Adrenal gland (tissue), 5 donors: ENCODE results near the gene DTX2.
"Not testable (repeated sequence)": the region's sequence is repeated elsewhere in the genome, so short reads cannot be mapped to it uniquely, and the experiment has no call there.

Experiments used
- POLR2A ChIP-seq, 2 donors: fragments of 450-650 bp; IDR thresholded peaks; one replicate each; pipeline ENCODE4 v1.6.1; 2017; ENCODE audit warnings: antibody characterized with exemption in 2 of 2, mild to moderate bottlenecking in 2 of 2, moderate library complexity in 1 of 2
- TF ChIP-seq, protein P1 (sequence below), 6 experiments: fragments of 450-650 bp in 4 of 6; fragments of 200-600 bp in 2 of 6; sonication (generic) in 1 of 6; IDR thresholded peaks; 1 replicate in 5 of 6; 2 replicates in 1 of 6; pipeline versions ENCODE4 v1.5.1 to v1.8.0; 2016 to 2021; ENCODE audit warnings: antibody characterized with exemption in 6 of 6, mild to moderate bottlenecking in 2 of 6, moderate library complexity in 1 of 6
- donor health status: DM: no; HTN: no; CAD: no.

DNA sequence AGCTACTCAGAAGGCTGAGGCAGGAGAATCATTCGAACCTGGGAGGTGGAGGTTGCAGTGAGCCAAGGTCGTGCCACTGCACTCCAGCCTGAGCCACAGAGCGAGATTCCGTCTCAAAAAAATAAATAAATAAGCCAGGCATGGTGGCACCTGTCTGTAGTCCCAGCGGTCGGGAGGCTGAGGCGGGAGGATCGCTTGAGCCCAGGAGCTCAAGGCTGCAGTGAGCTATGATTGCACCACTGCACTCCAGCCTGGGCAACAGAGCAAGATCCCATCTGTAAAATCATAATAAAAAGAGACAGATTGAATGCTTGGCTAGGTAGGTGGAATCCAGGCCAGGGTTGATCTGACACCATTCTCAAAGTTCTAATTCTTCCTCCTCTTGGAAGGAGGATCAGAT is 45.1 kb downstream of the DTX2 start:
- TF ChIP-seq POLR2A (IDR thresholded peaks at IDR 0.05), result not testable (repeated sequence)
- TF ChIP-seq, protein P1, sequence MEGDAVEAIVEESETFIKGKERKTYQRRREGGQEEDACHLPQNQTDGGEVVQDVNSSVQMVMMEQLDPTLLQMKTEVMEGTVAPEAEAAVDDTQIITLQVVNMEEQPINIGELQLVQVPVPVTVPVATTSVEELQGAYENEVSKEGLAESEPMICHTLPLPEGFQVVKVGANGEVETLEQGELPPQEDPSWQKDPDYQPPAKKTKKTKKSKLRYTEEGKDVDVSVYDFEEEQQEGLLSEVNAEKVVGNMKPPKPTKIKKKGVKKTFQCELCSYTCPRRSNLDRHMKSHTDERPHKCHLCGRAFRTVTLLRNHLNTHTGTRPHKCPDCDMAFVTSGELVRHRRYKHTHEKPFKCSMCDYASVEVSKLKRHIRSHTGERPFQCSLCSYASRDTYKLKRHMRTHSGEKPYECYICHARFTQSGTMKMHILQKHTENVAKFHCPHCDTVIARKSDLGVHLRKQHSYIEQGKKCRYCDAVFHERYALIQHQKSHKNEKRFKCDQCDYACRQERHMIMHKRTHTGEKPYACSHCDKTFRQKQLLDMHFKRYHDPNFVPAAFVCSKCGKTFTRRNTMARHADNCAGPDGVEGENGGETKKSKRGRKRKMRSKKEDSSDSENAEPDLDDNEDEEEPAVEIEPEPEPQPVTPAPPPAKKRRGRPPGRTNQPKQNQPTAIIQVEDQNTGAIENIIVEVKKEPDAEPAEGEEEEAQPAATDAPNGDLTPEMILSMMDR (IDR thresholded peaks at IDR 0.05), result not testable (repeated sequence)
